ENCODE results near the gene YY1. TPM values are rescaled to one million over a fixed set of nuclear protein-coding genes. Genes with fewer than 3 reads are reported as not detected.

The YY1 gene
- total RNA-seq, 1 experiment from 2014 or later: 83.1 TPM

GRCh38 chr14:100222224-100223093, 16.5 kb upstream of the YY1 start:
- ChIA-PET POLR2A (interaction anchor here (0.6 to 1.7 kb wide), 5 partner anchors 8 to 67 kb away, joined by 3 to 7 read pairs (median 3); no protein-coding TSS in a partner anchor), CTCF (interaction anchor here (0.5 to 4.8 kb wide), 10 partner anchors 8 to 155 kb away, joined by 3 to 49 read pairs (median 7); no protein-coding TSS in a partner anchor)
- Mint-ChIP-seq H3K27ac (no peak overlapping the region), H3K27me3 (ENCODE audit: low read depth) (no peaks in the 10 kb centered on the region), H3K36me3 (no peaks in the 10 kb centered on the region), H3K9me3 (no peaks in the 10 kb centered on the region), H3K4me1 (peaks cover 2% of the 10 kb centered on the region; the same call in 1 of the 2 replicates), H3K4me3 (no peak overlapping the region)
- no peak for DNase-seq (ENCODE audit: low spot score)
- no peak for ATAC-seq
- TF ChIP-seq ZNF121 (CRISPR knock-in tag; IDR thresholded peaks at IDR 0.05) (peak; percentile 96), CREM (CRISPR knock-in tag; IDR thresholded peaks at IDR 0.05) (no peak), PRDM15 (CRISPR knock-in tag; IDR thresholded peaks at IDR 0.05) (peak; percentile 40; the same call in 1 of the 2 replicates)

GRCh38 chr14:100223332-100224201, 15.4 kb upstream of the YY1 start:
- no peaks in the 10 kb centered on the region for H3K9me3 Mint-ChIP-seq
- H3K27ac Mint-ChIP-seq: no peak overlapping the region; the same call in 1 of the 2 replicates
- POLR2A ChIA-PET: interaction anchor here (1.5 kb wide), 1 partner anchor 9 kb away, joined by 7 read pairs; no protein-coding TSS in a partner anchor
- no peak for ATAC-seq
- TF ChIP-seq ATF2 (CRISPR knock-in tag; IDR thresholded peaks at IDR 0.05; ENCODE audit: borderline replicate concordance, low read depth) (no peak), CBFB (CRISPR knock-in tag; IDR thresholded peaks at IDR 0.05; ENCODE audit: low read depth) (no peak), GTF2I (CRISPR knock-in tag; conservative IDR thresholded peaks at IDR 0.05) (no peak), PREB (CRISPR knock-in tag; IDR thresholded peaks at IDR 0.05; ENCODE audit: borderline replicate concordance) (no peak), CREM (CRISPR knock-in tag; IDR thresholded peaks at IDR 0.05) (no peak), FOXJ3 (CRISPR knock-in tag; IDR thresholded peaks at IDR 0.05; ENCODE audit: borderline replicate concordance) (no peak), SMAD3 (CRISPR knock-in tag; IDR thresholded peaks at IDR 0.05; ENCODE audit: borderline replicate concordance) (no peak), AR (CRISPR knock-in tag; IDR thresholded peaks at IDR 0.05) (no peak), TEAD1 (CRISPR knock-in tag; IDR thresholded peaks at IDR 0.05) (no peak), JUN (CRISPR knock-in tag; IDR thresholded peaks at IDR 0.05) (no peak), ZBTB21 (CRISPR knock-in tag; IDR thresholded peaks at IDR 0.05; ENCODE audit: borderline replicate concordance) (no peak)
- H3K36me3 Mint-ChIP-seq: no peaks in the 10 kb centered on the region
- DNase-seq (ENCODE audit: low spot score): no peak
- H3K4me3 Mint-ChIP-seq: no peak overlapping the region
- CTCF ChIA-PET: interaction anchor here (0.9 to 4.8 kb wide), 5 partner anchors 9 to 252 kb away, joined by 4 to 49 read pairs (median 8); no protein-coding TSS in a partner anchor
- H3K27me3 Mint-ChIP-seq (ENCODE audit: low read depth): no peaks in the 10 kb centered on the region
- H3K4me1 Mint-ChIP-seq: peaks cover 2% of the 10 kb centered on the region; the same call in 1 of the 2 replicates
